ENCODE results near the gene SAMD4A.
A peak's percentile ranks its signal among the peaks of the same experiment; 100 is the strongest.

Gene SAMD4A

GRCh38 chr14:54686219-54686870, 119.4 kb downstream of the SAMD4A start:
- DNase-seq: no peak

- DNase-seq: no peak
Measured at GRCh38 chr14:54686871-54687749, 120.2 kb downstream of the SAMD4A start.

- DNase-seq: no peak
Measured at GRCh38 chr14:54687750-54688119, 120.8 kb downstream of the SAMD4A start.

GRCh38 chr14:54688229-54688628, 121.3 kb downstream of the SAMD4A start:
- no peak for DNase-seq

GRCh38 chr14:54689928-54690327, 123.0 kb downstream of the SAMD4A start:
- no peak for DNase-seq

- no peak for DNase-seq
Measured at GRCh38 chr14:54690887-54691286, 124.0 kb downstream of the SAMD4A start.

- peak; percentile 42 for DNase-seq
Measured at GRCh38 chr14:54691525-54692283, 124.8 kb downstream of the SAMD4A start.

GRCh38 chr14:54692284-54692772, 125.4 kb downstream of the SAMD4A start:
- DNase-seq: no peak

- no peak for DNase-seq
Measured at GRCh38 chr14:54693761-54694160, 126.8 kb downstream of the SAMD4A start.

- DNase-seq: no peak
Measured at GRCh38 chr14:54695196-54695595, 128.3 kb downstream of the SAMD4A start.

GRCh38 chr14:54697001-54697400, 130.1 kb downstream of the SAMD4A start:
- DNase-seq: no peak

GRCh38 chr14:54697803-54698202, 130.9 kb downstream of the SAMD4A start:
- DNase-seq: no peak

- no peak for DNase-seq
Measured at GRCh38 chr14:54698501-54698900, 131.6 kb downstream of the SAMD4A start.

- no peak for DNase-seq
Measured at GRCh38 chr14:54698966-54699530, 132.1 kb downstream of the SAMD4A start.

- DNase-seq: no peak
Measured at GRCh38 chr14:54699735-54700134, 132.8 kb downstream of the SAMD4A start.

- DNase-seq: no peak
Measured at GRCh38 chr14:54700717-54701116, 133.8 kb downstream of the SAMD4A start.

GRCh38 chr14:54702014-54702491, 135.1 kb downstream of the SAMD4A start:
- DNase-seq: no peak

GRCh38 chr14:54702492-54702891, 135.6 kb downstream of the SAMD4A start:
- no peak for DNase-seq

- no peak for DNase-seq
Measured at GRCh38 chr14:54703082-54703481, 136.2 kb downstream of the SAMD4A start.

GRCh38 chr14:54703724-54704123, 136.8 kb downstream of the SAMD4A start:
- DNase-seq: no peak

- DNase-seq: no peak
Measured at GRCh38 chr14:54704768-54705167, 137.8 kb downstream of the SAMD4A start.

GRCh38 chr14:54706769-54707168, 139.8 kb downstream of the SAMD4A start:
- no peak for DNase-seq

- no peak for DNase-seq
Measured at GRCh38 chr14:54708161-54708560, 141.2 kb downstream of the SAMD4A start.
